Skin of body (tissue), 1 donor: ENCODE measurements around the gene TACR2. TPM values are rescaled to one million over a fixed set of nuclear protein-coding genes. Genes with fewer than 3 reads are reported as not detected.

Experiments used
- total RNA-seq: library from RNA; depleted of rRNA; stranded (reverse); fragments of >200 nt; gene quantifications from one replicate; pipeline ENCODE4 v1.2.3, GENCODE V29; 2014

Gene TACR2
- total RNA-seq, 1 donor from 2014 or later = 0.10 TPM

Other genes with a start within 250 kb of the TACR2 start
- gene SUPV3L1, start 236.7 kb downstream of the TACR2 start, total RNA-seq = 21.3 TPM
- 0.10 TPM for gene HKDC1, start 196.6 kb downstream of the TACR2 start, total RNA-seq
- gene HK1, start 138.4 kb downstream of the TACR2 start, total RNA-seq = 50.6 TPM
- 23.4 TPM for gene TSPAN15, start 34.5 kb upstream of the TACR2 start, total RNA-seq
- not detected for gene NEUROG3, start 156.5 kb upstream of the TACR2 start, total RNA-seq
- gene FAM241B, start 213.3 kb upstream of the TACR2 start, total RNA-seq = 1.7 TPM